K562 (cell line): ENCODE data around the gene LRP2. TPM values are rescaled to one million over a fixed set of nuclear protein-coding genes. Genes with fewer than 3 reads are reported as not detected.

Experiments
- KDM2B ChIP-seq: fragments of 250-450 bp; sonication (Bioruptor Pico); IDR thresholded peaks from 2 replicates; pipeline ENCODE4 v1.8.0; 2021; ENCODE audit warnings: mild to moderate bottlenecking, moderate library complexity
- L3MBTL2 ChIP-seq: fragments of 450-650 bp; IDR thresholded peaks from 2 replicates; pipeline ENCODE4 v1.6.1; 2016; ENCODE audit warnings: mild to moderate bottlenecking, moderate library complexity
- ZC3H11A ChIP-seq: IDR thresholded peaks from 2 replicates; pipeline ENCODE4 v1.6.1; 2012; ENCODE audit warnings: low read depth, low read length, improper control_type of control experiment
- ZC3H4 ChIP-seq: sonication (generic); formaldehyde crosslinking; IDR thresholded peaks from 2 replicates; pipeline ENCODE4 v1.9.0; 2021; ENCODE audit warnings: missing genetic modification reagents, borderline replicate concordance
- ZKSCAN1 ChIP-seq: fragments of 150-350 bp; IDR thresholded peaks from 2 replicates; pipeline ENCODE4 v1.6.1; 2016; ENCODE audit warnings: low read depth, low read length
- ZNF232 ChIP-seq: sonication (generic); formaldehyde crosslinking; IDR thresholded peaks from 2 replicates; pipeline ENCODE4 v1.8.0; 2022; ENCODE audit warnings: mild to moderate bottlenecking, missing genetic modification reagents
- ZNF785 ChIP-seq: fragments of 250-450 bp; sonication (Bioruptor Pico); IDR thresholded peaks from 2 replicates; pipeline ENCODE4 v1.4.0; 2020; ENCODE audit warnings: mild to moderate bottlenecking
- ZSCAN32 ChIP-seq: fragments of 450-650 bp; formaldehyde crosslinking; IDR thresholded peaks from 2 replicates; pipeline ENCODE4 v1.4.0; 2020; ENCODE audit warnings: mild to moderate bottlenecking, moderate library complexity
- polyA plus RNA-seq, 8 experiments: library from polyadenylated mRNA; depleted of rRNA in 4 of 8; stranded (reverse) in 5 of 8; unstranded in 3 of 8; fragments of >200 nt; fragmentation: Nextera tagmentation in 2 of 8; fragmentation: Illumina TruSeq in 1 of 8; extraction: Ambion mirVana in 2 of 8; extraction: Trizol in 1 of 8; gene quantifications; 2 replicates each; pipeline versions ENCODE4 v1.2.1 to v1.2.3, GENCODE V29; 2011 to 2014; ENCODE audit warnings: inconsistent platforms in 1 of 8, missing spikeins in 1 of 8
- total RNA-seq, 7 experiments: library from RNA; depleted of rRNA in 6 of 7; stranded (reverse); fragments of >200 nt in 6 of 7; fragmentation: Illumina TruSeq in 2 of 7; extraction: Trizol in 2 of 7; gene quantifications; 2 replicates each; pipeline versions ENCODE4 v1.2.1 to v1.2.3, GENCODE V29; 2011 to 2021; ENCODE audit warnings: low replicate concordance in 1 of 7
- TF ChIP-seq, protein P1 (sequence below): IDR thresholded peaks from 2 replicates; pipeline ENCODE4 v1.6.1; 2012; ENCODE audit warnings: low read depth, low read length, improper control_type of control experiment, borderline replicate concordance
- TF ChIP-seq, protein P2 (sequence below): fragments of 200-800 bp; sonication (Bioruptor generic); IDR thresholded peaks from 2 replicates; pipeline ENCODE4 v1.6.1; 2016; ENCODE audit warnings: missing genetic modification characterization, missing compliant biosample characterization
- TF ChIP-seq, protein P3 (sequence below): sonication (generic); formaldehyde crosslinking; IDR thresholded peaks from 2 replicates; pipeline ENCODE4 v1.9.0; 2022; ENCODE audit warnings: mild to moderate bottlenecking, missing genetic modification reagents
- TF ChIP-seq, protein P4 (sequence below): fragments of 450-650 bp; IDR thresholded peaks from 2 replicates; pipeline ENCODE4 v1.6.1; 2018; ENCODE audit not compliant: partially characterized antibody
- TF ChIP-seq, protein P5 (sequence below): fragments of 200-400 bp; formaldehyde crosslinking; IDR thresholded peaks from 2 replicates; pipeline ENCODE4 v1.6.1; 2017; ENCODE audit warnings: mild to moderate bottlenecking, low read depth, low read length, moderate library complexity

Gene LRP2
- total and polyA plus RNA-seq, 9 of the 15 experiments (the other 6 are each of a cell fraction or from before 2014, with no cell fraction given): 0.04 to 0.18 (median 0.11) TPM; not detected in 1

DNA sequence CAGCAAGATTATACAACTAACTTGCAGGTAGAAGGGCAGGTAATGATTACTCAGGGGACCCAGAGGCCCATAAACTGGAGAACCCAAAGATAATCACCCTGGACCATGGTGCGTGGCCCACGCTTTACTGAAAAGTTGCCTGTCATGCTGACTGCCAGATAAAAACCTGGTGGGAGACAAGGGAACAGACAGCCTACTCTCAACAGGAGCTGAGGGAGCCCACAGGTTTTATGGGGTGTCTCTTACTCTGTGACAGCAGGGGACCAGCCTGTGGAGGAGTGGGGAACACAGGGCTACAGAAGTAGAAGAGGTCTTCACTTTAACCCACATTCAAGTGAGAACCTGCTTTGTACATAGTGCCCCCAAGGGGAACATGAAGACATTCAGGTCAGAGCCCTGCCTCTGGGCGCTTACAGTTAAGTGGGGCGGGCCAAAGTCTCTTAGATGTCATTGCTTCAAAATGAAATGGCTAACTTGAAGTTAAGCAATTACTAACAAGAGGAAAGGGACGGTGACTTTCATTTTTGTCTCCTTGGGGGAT, 232.6 kb downstream of the LRP2 start (continued):
- TF ChIP-seq ZC3H11A: no peak
- TF ChIP-seq ZKSCAN1: no peak
- TF ChIP-seq KDM2B (CRISPR knock-in tag): no peak
- no peak for TF ChIP-seq ZNF785 (CRISPR knock-in tag)
- TF ChIP-seq ZNF232 (CRISPR knock-in tag): no peak
- TF ChIP-seq, protein P1, sequence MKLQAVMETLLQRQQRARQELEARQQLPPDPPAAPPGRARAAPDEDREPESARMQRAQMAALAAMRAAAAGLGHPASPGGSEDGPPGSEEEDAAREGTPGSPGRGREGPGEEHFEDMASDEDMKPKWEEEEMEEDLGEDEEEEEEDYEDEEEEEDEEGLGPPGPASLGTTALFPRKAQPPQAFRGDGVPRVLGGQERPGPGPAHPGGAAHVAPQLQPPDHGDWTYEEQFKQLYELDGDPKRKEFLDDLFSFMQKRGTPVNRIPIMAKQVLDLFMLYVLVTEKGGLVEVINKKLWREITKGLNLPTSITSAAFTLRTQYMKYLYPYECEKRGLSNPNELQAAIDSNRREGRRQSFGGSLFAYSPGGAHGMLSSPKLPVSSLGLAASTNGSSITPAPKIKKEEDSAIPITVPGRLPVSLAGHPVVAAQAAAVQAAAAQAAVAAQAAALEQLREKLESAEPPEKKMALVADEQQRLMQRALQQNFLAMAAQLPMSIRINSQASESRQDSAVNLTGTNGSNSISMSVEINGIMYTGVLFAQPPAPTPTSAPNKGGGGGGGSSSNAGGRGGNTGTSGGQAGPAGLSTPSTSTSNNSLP: 0 out of 2 replicates have a peak, but pooled peaks have one; percentile 54
- TF ChIP-seq ZC3H4 (CRISPR knock-in tag): no peak
- TF ChIP-seq, protein P2, sequence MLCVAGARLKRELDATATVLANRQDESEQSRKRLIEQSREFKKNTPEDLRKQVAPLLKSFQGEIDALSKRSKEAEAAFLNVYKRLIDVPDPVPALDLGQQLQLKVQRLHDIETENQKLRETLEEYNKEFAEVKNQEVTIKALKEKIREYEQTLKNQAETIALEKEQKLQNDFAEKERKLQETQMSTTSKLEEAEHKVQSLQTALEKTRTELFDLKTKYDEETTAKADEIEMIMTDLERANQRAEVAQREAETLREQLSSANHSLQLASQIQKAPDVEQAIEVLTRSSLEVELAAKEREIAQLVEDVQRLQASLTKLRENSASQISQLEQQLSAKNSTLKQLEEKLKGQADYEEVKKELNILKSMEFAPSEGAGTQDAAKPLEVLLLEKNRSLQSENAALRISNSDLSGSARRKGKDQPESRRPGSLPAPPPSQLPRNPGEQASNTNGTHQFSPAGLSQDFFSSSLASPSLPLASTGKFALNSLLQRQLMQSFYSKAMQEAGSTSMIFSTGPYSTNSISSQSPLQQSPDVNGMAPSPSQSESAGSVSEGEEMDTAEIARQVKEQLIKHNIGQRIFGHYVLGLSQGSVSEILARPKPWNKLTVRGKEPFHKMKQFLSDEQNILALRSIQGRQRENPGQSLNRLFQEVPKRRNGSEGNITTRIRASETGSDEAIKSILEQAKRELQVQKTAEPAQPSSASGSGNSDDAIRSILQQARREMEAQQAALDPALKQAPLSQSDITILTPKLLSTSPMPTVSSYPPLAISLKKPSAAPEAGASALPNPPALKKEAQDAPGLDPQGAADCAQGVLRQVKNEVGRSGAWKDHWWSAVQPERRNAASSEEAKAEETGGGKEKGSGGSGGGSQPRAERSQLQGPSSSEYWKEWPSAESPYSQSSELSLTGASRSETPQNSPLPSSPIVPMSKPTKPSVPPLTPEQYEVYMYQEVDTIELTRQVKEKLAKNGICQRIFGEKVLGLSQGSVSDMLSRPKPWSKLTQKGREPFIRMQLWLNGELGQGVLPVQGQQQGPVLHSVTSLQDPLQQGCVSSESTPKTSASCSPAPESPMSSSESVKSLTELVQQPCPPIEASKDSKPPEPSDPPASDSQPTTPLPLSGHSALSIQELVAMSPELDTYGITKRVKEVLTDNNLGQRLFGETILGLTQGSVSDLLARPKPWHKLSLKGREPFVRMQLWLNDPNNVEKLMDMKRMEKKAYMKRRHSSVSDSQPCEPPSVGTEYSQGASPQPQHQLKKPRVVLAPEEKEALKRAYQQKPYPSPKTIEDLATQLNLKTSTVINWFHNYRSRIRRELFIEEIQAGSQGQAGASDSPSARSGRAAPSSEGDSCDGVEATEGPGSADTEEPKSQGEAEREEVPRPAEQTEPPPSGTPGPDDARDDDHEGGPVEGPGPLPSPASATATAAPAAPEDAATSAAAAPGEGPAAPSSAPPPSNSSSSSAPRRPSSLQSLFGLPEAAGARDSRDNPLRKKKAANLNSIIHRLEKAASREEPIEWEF: no peak
- no peak for TF ChIP-seq ZSCAN32 (CRISPR knock-in tag)
- TF ChIP-seq, protein P3, sequence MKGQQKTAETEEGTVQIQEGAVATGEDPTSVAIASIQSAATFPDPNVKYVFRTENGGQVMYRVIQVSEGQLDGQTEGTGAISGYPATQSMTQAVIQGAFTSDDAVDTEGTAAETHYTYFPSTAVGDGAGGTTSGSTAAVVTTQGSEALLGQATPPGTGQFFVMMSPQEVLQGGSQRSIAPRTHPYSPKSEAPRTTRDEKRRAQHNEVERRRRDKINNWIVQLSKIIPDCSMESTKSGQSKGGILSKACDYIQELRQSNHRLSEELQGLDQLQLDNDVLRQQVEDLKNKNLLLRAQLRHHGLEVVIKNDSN (CRISPR knock-in tag): no peak
- TF ChIP-seq, protein P4, sequence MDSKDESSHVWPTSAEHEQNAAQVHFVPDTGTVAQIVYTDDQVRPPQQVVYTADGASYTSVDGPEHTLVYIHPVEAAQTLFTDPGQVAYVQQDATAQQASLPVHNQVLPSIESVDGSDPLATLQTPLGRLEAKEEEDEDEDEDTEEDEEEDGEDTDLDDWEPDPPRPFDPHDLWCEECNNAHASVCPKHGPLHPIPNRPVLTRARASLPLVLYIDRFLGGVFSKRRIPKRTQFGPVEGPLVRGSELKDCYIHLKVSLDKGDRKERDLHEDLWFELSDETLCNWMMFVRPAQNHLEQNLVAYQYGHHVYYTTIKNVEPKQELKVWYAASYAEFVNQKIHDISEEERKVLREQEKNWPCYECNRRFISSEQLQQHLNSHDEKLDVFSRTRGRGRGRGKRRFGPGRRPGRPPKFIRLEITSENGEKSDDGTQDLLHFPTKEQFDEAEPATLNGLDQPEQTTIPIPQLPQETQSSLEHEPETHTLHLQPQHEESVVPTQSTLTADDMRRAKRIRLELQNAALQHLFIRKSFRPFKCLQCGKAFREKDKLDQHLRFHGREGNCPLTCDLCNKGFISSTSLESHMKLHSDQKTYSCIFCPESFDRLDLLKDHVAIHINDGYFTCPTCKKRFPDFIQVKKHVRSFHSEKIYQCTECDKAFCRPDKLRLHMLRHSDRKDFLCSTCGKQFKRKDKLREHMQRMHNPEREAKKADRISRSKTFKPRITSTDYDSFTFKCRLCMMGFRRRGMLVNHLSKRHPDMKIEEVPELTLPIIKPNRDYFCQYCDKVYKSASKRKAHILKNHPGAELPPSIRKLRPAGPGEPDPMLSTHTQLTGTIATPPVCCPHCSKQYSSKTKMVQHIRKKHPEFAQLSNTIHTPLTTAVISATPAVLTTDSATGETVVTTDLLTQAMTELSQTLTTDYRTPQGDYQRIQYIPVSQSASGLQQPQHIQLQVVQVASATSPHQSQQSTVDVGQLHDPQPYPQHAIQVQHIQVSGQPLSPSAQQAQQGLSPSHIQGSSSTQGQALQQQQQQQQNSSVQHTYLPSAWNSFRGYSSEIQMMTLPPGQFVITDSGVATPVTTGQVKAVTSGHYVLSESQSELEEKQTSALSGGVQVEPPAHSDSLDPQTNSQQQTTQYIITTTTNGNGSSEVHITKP: peak; percentile 40
- peak; percentile 72 for TF ChIP-seq L3MBTL2
- TF ChIP-seq, protein P5, sequence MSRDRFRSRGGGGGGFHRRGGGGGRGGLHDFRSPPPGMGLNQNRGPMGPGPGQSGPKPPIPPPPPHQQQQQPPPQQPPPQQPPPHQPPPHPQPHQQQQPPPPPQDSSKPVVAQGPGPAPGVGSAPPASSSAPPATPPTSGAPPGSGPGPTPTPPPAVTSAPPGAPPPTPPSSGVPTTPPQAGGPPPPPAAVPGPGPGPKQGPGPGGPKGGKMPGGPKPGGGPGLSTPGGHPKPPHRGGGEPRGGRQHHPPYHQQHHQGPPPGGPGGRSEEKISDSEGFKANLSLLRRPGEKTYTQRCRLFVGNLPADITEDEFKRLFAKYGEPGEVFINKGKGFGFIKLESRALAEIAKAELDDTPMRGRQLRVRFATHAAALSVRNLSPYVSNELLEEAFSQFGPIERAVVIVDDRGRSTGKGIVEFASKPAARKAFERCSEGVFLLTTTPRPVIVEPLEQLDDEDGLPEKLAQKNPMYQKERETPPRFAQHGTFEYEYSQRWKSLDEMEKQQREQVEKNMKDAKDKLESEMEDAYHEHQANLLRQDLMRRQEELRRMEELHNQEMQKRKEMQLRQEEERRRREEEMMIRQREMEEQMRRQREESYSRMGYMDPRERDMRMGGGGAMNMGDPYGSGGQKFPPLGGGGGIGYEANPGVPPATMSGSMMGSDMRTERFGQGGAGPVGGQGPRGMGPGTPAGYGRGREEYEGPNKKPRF: no peak
